HCT116 (cell line): ENCODE measurements around the gene ADAM8. TPM values are rescaled to one million over a fixed set of nuclear protein-coding genes. Genes with fewer than 3 reads are reported as not detected.

ENCODE experiments used
- ATAC-seq: fragments of 200-7000 bp; cut with Tn5 transposase; 2 replicates; pipeline ENCODE4 v1.9.1; 2020; ENCODE audit warnings: mild to moderate bottlenecking, moderate library complexity
- BruUV-seq: library from RNA; stranded (reverse); fragments of 400-500 nt; replicated peaks from 2 replicates; lab custom pipeline; 2021; lab: Mats Ljungman, UMichigan
- CTCF ChIA-PET: fragments of 300-600 bp; sonication (Branson Sonifier 250); formaldehyde crosslinking; loops from one replicate; lab custom pipeline; 2021; ENCODE audit warnings: antibody characterized with exemption; lab: Charles Lee
- POLR2A ChIA-PET: fragments of 300-600, 350-600 bp; sonication (Branson Sonifier 250); formaldehyde crosslinking; loops from one replicate; lab custom pipeline; 2021; ENCODE audit warnings: antibody characterized with exemption; lab: Charles Lee
- RAD21 ChIA-PET, 2 experiments: fragments of 300-600 bp; sonication (Branson Sonifier 250); formaldehyde crosslinking; loops; one replicate each; lab custom pipeline; 2023; ENCODE audit warnings: low total read pairs in 2 of 2; ENCODE audit not compliant: uncharacterized antibody in 2 of 2, unreplicated experiment in 2 of 2, low non-redundant PET in 1 of 2; lab: Charles Lee
- DNase-seq: peaks from one replicate; pipeline ENCODE4 v3.0.0-alpha.2; 2010; ENCODE audit warnings: low read depth, low spot score
- H2AFZ ChIP-seq: fragments of 200-600 bp; shearing (Covaris generic), sonication (generic); 2 replicates; pipeline ENCODE4 v1.6.1; 2017; ENCODE audit warnings: low read depth, mixed run types, mixed read lengths, antibody characterized with exemption, low read length; ENCODE audit not compliant: poor library complexity, severe bottlenecking
- H3K27ac ChIP-seq: 2 replicates; pipeline ENCODE4 v1.5.1; 2012; ENCODE audit warnings: low read depth, low read length
- H3K27me3 ChIP-seq: fragments of 200-600 bp; sonication (generic); 2 replicates; pipeline ENCODE4 v1.6.1; 2016; ENCODE audit warnings: mixed run types, low read length, mixed read lengths; ENCODE audit not compliant: insufficient read depth
- H3K36me3 ChIP-seq, 2 experiments: fragments of 200-500 bp in 1 of 2; fragments of 200-600 bp in 1 of 2; sonication (Bioruptor generic) in 1 of 2; sonication (generic) in 1 of 2; 2 replicates each; pipeline versions ENCODE4 v1.5.1 to v1.6.1; 2014 to 2016; ENCODE audit warnings: low read length in 2 of 2, inconsistent platforms in 1 of 2, mixed read lengths in 1 of 2, mixed run types in 1 of 2; ENCODE audit not compliant: insufficient read depth in 2 of 2, control insufficient read depth in 1 of 2
- H3K4me1 ChIP-seq, 2 experiments: fragments of 200-600 bp in 1 of 2; sonication (generic) in 1 of 2; 2 replicates each; pipeline versions ENCODE4 v1.5.1 to v1.6.1; 2012 to 2017; ENCODE audit warnings: low read length in 2 of 2, inconsistent platforms in 1 of 2, mild to moderate bottlenecking in 1 of 2, mixed read lengths in 1 of 2, mixed run types in 1 of 2, moderate library complexity in 1 of 2; ENCODE audit not compliant: insufficient read depth in 2 of 2, control insufficient read depth in 1 of 2
- H3K4me2 ChIP-seq: fragments of 200-600 bp; sonication (generic); 2 replicates; pipeline ENCODE4 v1.6.1; 2017; ENCODE audit warnings: mixed run types, low read length, mixed read lengths
- H3K4me3 ChIP-seq, 2 experiments: fragments of 200-600 bp in 1 of 2; sonication (generic) in 1 of 2; replicated peaks in 1 of 2; 2 replicates each; pipeline ENCODE4 v1.5.1; 2011 to 2016; ENCODE audit warnings: low read length in 2 of 2, control low read depth in 1 of 2, low read depth in 1 of 2, mild to moderate bottlenecking in 1 of 2, mixed read lengths in 1 of 2, mixed run types in 1 of 2
- H3K79me2 ChIP-seq: fragments of 200-600 bp; sonication (generic); 2 replicates; pipeline ENCODE4 v1.6.1; 2017; ENCODE audit warnings: mild to moderate bottlenecking, mixed run types, low read length, moderate library complexity, mixed read lengths; ENCODE audit not compliant: insufficient read depth
- H3K9ac ChIP-seq: fragments of 200-600 bp; sonication (generic); 2 replicates; pipeline ENCODE4 v1.6.1; 2016; ENCODE audit warnings: low read length, mixed read lengths
- H3K9me2 ChIP-seq: fragments of 200-600 bp; sonication (generic), shearing (Covaris generic); 2 replicates; pipeline ENCODE4 v1.6.1; 2017; ENCODE audit warnings: mixed run types, mild to moderate bottlenecking, moderate library complexity; ENCODE audit not compliant: insufficient read depth
- H3K9me3 ChIP-seq, 2 experiments: fragments of 200-500 bp in 1 of 2; fragments of 200-600 bp in 1 of 2; sonication (Bioruptor generic) in 1 of 2; sonication (generic) in 1 of 2; 2 replicates each; pipeline ENCODE4 v1.6.1; 2014 to 2017; ENCODE audit warnings: low read length in 2 of 2, mixed read lengths in 2 of 2, inconsistent platforms in 1 of 2, low read depth in 1 of 2, mild to moderate bottlenecking in 1 of 2, mixed run types in 1 of 2, moderate library complexity in 1 of 2; ENCODE audit not compliant: control insufficient read depth in 1 of 2, insufficient read depth in 1 of 2
- H4K20me1 ChIP-seq: fragments of 200-600 bp; sonication (generic), shearing (Covaris generic); 2 replicates; pipeline ENCODE4 v1.6.1; 2017; ENCODE audit warnings: mixed run types, mild to moderate bottlenecking, moderate library complexity; ENCODE audit not compliant: insufficient read depth
- ATF3 ChIP-seq: IDR thresholded peaks from 2 replicates; pipeline ENCODE4 v1.6.1; 2012
- CTCF ChIP-seq, 3 experiments: fragments of 200-600 bp in 1 of 3; sonication (generic) in 1 of 3; IDR thresholded peaks in 2 of 3; conservative IDR thresholded peaks in 1 of 3; 2 replicates each; pipeline ENCODE4 v1.5.1; 2012 to 2017; ENCODE audit warnings: low read depth in 2 of 3, low read length in 2 of 3, antibody characterized with exemption in 1 of 3, borderline replicate concordance in 1 of 3, control low read depth in 1 of 3, mild to moderate bottlenecking in 1 of 3, mixed read lengths in 1 of 3, mixed run types in 1 of 3, moderate library complexity in 1 of 3; ENCODE audit not compliant: insufficient read depth in 1 of 3
- ELF1 ChIP-seq: IDR thresholded peaks from 2 replicates; pipeline ENCODE4 v1.6.1; 2012; ENCODE audit warnings: low read depth, borderline replicate concordance
- EZH2phosphoT487 ChIP-seq: fragments of 200-600 bp; IDR thresholded peaks from 2 replicates; pipeline ENCODE4 v1.6.1; 2018; ENCODE audit warnings: antibody characterized with exemption, borderline replicate concordance
- FOSL1 ChIP-seq: IDR thresholded peaks from 2 replicates; pipeline ENCODE4 v1.6.1; 2012; ENCODE audit warnings: low read depth
- JUND ChIP-seq: IDR thresholded peaks from 2 replicates; pipeline ENCODE4 v1.6.1; 2012
- MAX ChIP-seq: IDR thresholded peaks from 2 replicates; pipeline ENCODE4 v1.6.1; 2012
- POLR2AphosphoS5 ChIP-seq: IDR thresholded peaks from 2 replicates; pipeline ENCODE4 v1.6.1; 2011; ENCODE audit warnings: mild to moderate bottlenecking, low read depth, low read length, moderate library complexity
- RAD21 ChIP-seq: IDR thresholded peaks from 2 replicates; pipeline ENCODE4 v1.6.1; 2012; ENCODE audit warnings: low read depth, mild to moderate bottlenecking
- REST ChIP-seq: IDR thresholded peaks from 2 replicates; pipeline ENCODE4 v1.6.1; 2012; ENCODE audit warnings: low read depth
- SIN3A ChIP-seq: IDR thresholded peaks from 2 replicates; pipeline ENCODE4 v1.6.1; 2012; ENCODE audit warnings: low read depth
- SRF ChIP-seq: IDR thresholded peaks from 2 replicates; pipeline ENCODE4 v1.6.1; 2012; ENCODE audit warnings: low read depth
- YY1 ChIP-seq: IDR thresholded peaks from 2 replicates; pipeline ENCODE4 v1.6.1; 2011; ENCODE audit warnings: low read length, low read depth, moderate library complexity, mild to moderate bottlenecking; ENCODE audit not compliant: insufficient replicate concordance; ENCODE audit errors: extremely low read depth
- intact Hi-C: fragments of 100-400 bp; cut with micrococcal nuclease; formaldehyde crosslinking; loops from 2 replicates; pipeline ENCODE4 v1.10.0; 2022
- total RNA-seq: library from RNA; stranded (reverse); gene quantifications from one replicate; pipeline ENCODE4 v1.2.1, GENCODE V29; 2021; ENCODE audit not compliant: unreplicated experiment

ADAM8 gene
- total RNA-seq, 1 experiment from 2014 or later, result 4.1 TPM

- no peaks in the 10 kb centered on the region for H3K9me2 ChIP-seq
- CTCF ChIA-PET, result no interaction called here
- no TSS peak for BruUV-seq
- intact Hi-C loops, result no loop called here
- POLR2A ChIA-PET, result no interaction called here
- no peaks in the 10 kb centered on the region for H3K36me3 ChIP-seq
- no peak overlapping the region for H3K4me3 ChIP-seq
- no peaks in the 10 kb centered on the region for H4K20me1 ChIP-seq
- H3K27ac ChIP-seq, result no peak overlapping the region
- H3K4me1 ChIP-seq, result peaks cover 0 to 9% of the 10 kb centered on the region in 2 experiments; a peak in 1 of 4 replicates
- no peak overlapping the region for H3K9ac ChIP-seq
- RAD21 ChIA-PET, result no interaction called here
- ATAC-seq, result no peak
- H3K79me2 ChIP-seq, result no peaks in the 10 kb centered on the region
- H3K9me3 ChIP-seq, result no peaks in the 10 kb centered on the region
- no peak for DNase-seq
- no peaks in the 10 kb centered on the region for H3K27me3 ChIP-seq
- no peak for TF ChIP-seq RAD21
- no peak for TF ChIP-seq REST
- TF ChIP-seq JUND, result no peak
- no peak overlapping the region for H3K4me2 ChIP-seq
- H2AFZ ChIP-seq, result no peak overlapping the region
These were observed 33.9 kb downstream of the ADAM8 start for GRCh38 chr10:133242611-133243356.

GRCh38 chr10:133241501-133242205, 35.0 kb downstream of the ADAM8 start:
- Histone ChIP-seq H2AFZ (no peak overlapping the region), H3K4me2 (no peak overlapping the region), H3K4me3 (no peak overlapping the region), H3K9me2 (no peaks in the 10 kb centered on the region), H3K27me3 (no peaks in the 10 kb centered on the region), H3K36me3 (no peaks in the 10 kb centered on the region), H3K9ac (no peak overlapping the region), H3K4me1 (peaks cover 0 to 9% of the 10 kb centered on the region in 2 experiments; a peak in 1 of 4 replicates), H4K20me1 (no peaks in the 10 kb centered on the region), H3K27ac (no peak overlapping the region), H3K79me2 (no peaks in the 10 kb centered on the region), H3K9me3 (no peaks in the 10 kb centered on the region)
- CTCF ChIA-PET, result no interaction called here
- intact Hi-C loops, result no loop called here
- RAD21 ChIA-PET, result no interaction called here
- POLR2A ChIA-PET, result no interaction called here
- no peak for DNase-seq
- no TSS peak for BruUV-seq
- no peak for ATAC-seq
- TF ChIP-seq ELF1, result no peak
- TF ChIP-seq RAD21, result no peak
- TF ChIP-seq CTCF (IDR thresholded peaks at IDR 0.05 in 2 of 3, conservative IDR thresholded peaks at IDR 0.05 in 1 of 3; ENCODE audit: borderline replicate concordance in 1 of 3, insufficient read depth in 1 of 3, low read depth in 2 of 3, low read length in 2 of 3), result no peak
- no peak for TF ChIP-seq YY1
- TF ChIP-seq SIN3A, result no peak
- no peak for TF ChIP-seq POLR2AphosphoS5
- no peak for TF ChIP-seq MAX
- TF ChIP-seq ATF3, result no peak
- no peak for TF ChIP-seq SRF
- TF ChIP-seq FOSL1, result no peak
- no peak for TF ChIP-seq EZH2phosphoT487
